ENCODE results near the gene MRPL20.

Gene MRPL20

GRCh38 chr1:1426496-1427105 lies 19.5 kb upstream of the MRPL20 start:
- H3K27me3 ChIP-seq (ENCODE audit: insufficient read depth, low read length) = 0 out of 2 replicates have a peak, but pooled peaks cover 10% of the 10 kb centered on the region
- H3F3A ChIP-seq (ENCODE audit: insufficient read depth, low read length) = no peaks in the 10 kb centered on the region
- H4K20me1 ChIP-seq (ENCODE audit: insufficient read depth, low read length) = no peaks in the 10 kb centered on the region
- peaks cover 5% of the 10 kb centered on the region for H3K4me1 ChIP-seq (ENCODE audit: insufficient read depth, low read length, severe bottlenecking)
- no peak overlapping the region for H2AFZ ChIP-seq (ENCODE audit: low read length)
- H3K36me3 ChIP-seq (ENCODE audit: insufficient read depth, low read length) = no peaks in the 10 kb centered on the region
- no peaks in the 10 kb centered on the region for H3K79me2 ChIP-seq (ENCODE audit: insufficient read depth, low read length)
- H3K9me2 ChIP-seq (ENCODE audit: low read depth, low read length) = no peaks in the 10 kb centered on the region
- H3K9me3 ChIP-seq (ENCODE audit: low read length) = no peaks in the 10 kb centered on the region
- H3K9ac ChIP-seq (ENCODE audit: low read length) = no peak overlapping the region
- H3K4me2 ChIP-seq (ENCODE audit: low read length) = no peak overlapping the region
- TF ChIP-seq CTCF (IDR thresholded peaks at IDR 0.05; ENCODE audit: low read length) = no peak
- no peak for TF ChIP-seq EZH2 (IDR thresholded peaks at IDR 0.05; ENCODE audit: borderline replicate concordance, low read length)
- no peak overlapping the region for H3K4me3 ChIP-seq (ENCODE audit: low read depth, low read length, poor library complexity, severe bottlenecking)
- H3K27ac ChIP-seq (ENCODE audit: low read depth, low read length, poor library complexity, severe bottlenecking) = no peak overlapping the region

GRCh38 chr1:1425753-1426495 lies 18.8 kb upstream of the MRPL20 start:
- TF ChIP-seq EZH2 (IDR thresholded peaks at IDR 0.05; ENCODE audit: borderline replicate concordance, low read length) (no peak), CTCF (IDR thresholded peaks at IDR 0.05; ENCODE audit: low read length) (no peak)
- no peak overlapping the region for H3K27ac ChIP-seq (ENCODE audit: low read depth, low read length, poor library complexity, severe bottlenecking)
- H3F3A ChIP-seq (ENCODE audit: insufficient read depth, low read length) = no peaks in the 10 kb centered on the region
- H3K9ac ChIP-seq (ENCODE audit: low read length) = no peak overlapping the region
- no peak overlapping the region for H2AFZ ChIP-seq (ENCODE audit: low read length)
- no peaks in the 10 kb centered on the region for H3K9me2 ChIP-seq (ENCODE audit: low read depth, low read length)
- H3K27me3 ChIP-seq (ENCODE audit: insufficient read depth, low read length) = 0 out of 2 replicates have a peak, but pooled peaks cover 10% of the 10 kb centered on the region
- no peaks in the 10 kb centered on the region for H3K9me3 ChIP-seq (ENCODE audit: low read length)
- no peaks in the 10 kb centered on the region for H3K79me2 ChIP-seq (ENCODE audit: insufficient read depth, low read length)
- H3K4me1 ChIP-seq (ENCODE audit: insufficient read depth, low read length, severe bottlenecking) = peaks cover 5% of the 10 kb centered on the region
- H3K36me3 ChIP-seq (ENCODE audit: insufficient read depth, low read length) = no peaks in the 10 kb centered on the region
- H3K4me2 ChIP-seq (ENCODE audit: low read length) = no peak overlapping the region
- H4K20me1 ChIP-seq (ENCODE audit: insufficient read depth, low read length) = no peaks in the 10 kb centered on the region
- no peak overlapping the region for H3K4me3 ChIP-seq (ENCODE audit: low read depth, low read length, poor library complexity, severe bottlenecking)

- no peak overlapping the region for H3K4me3 ChIP-seq (ENCODE audit: low read depth, low read length, poor library complexity, severe bottlenecking)
- TF ChIP-seq CTCF (IDR thresholded peaks at IDR 0.05; ENCODE audit: low read length) (no peak), EZH2 (IDR thresholded peaks at IDR 0.05; ENCODE audit: borderline replicate concordance, low read length) (no peak)
- H3F3A ChIP-seq (ENCODE audit: insufficient read depth, low read length) = no peaks in the 10 kb centered on the region
- no peaks in the 10 kb centered on the region for H4K20me1 ChIP-seq (ENCODE audit: insufficient read depth, low read length)
- H2AFZ ChIP-seq (ENCODE audit: low read length) = no peak overlapping the region
- H3K36me3 ChIP-seq (ENCODE audit: insufficient read depth, low read length) = no peaks in the 10 kb centered on the region
- no peak overlapping the region for H3K4me2 ChIP-seq (ENCODE audit: low read length)
- H3K27me3 ChIP-seq (ENCODE audit: insufficient read depth, low read length) = 0 out of 2 replicates have a peak, but pooled peaks cover 10% of the 10 kb centered on the region
- H3K4me1 ChIP-seq (ENCODE audit: insufficient read depth, low read length, severe bottlenecking) = peaks cover 5% of the 10 kb centered on the region
- H3K79me2 ChIP-seq (ENCODE audit: insufficient read depth, low read length) = no peaks in the 10 kb centered on the region
- no peaks in the 10 kb centered on the region for H3K9me2 ChIP-seq (ENCODE audit: low read depth, low read length)
- no peaks in the 10 kb centered on the region for H3K9me3 ChIP-seq (ENCODE audit: low read length)
- H3K27ac ChIP-seq (ENCODE audit: low read depth, low read length, poor library complexity, severe bottlenecking) = no peak overlapping the region
- H3K9ac ChIP-seq (ENCODE audit: low read length) = no peak overlapping the region
These were observed 18.3 kb upstream of the MRPL20 start for GRCh38 chr1:1425426-1425752.

Data from OCI-LY1 (cell line).